Neuronal stem cell (in vitro differentiated cells): ENCODE results near the gene MAPKAP1.

Experiments used
- DNase-seq: peaks from one replicate; pipeline ENCODE4 v3.0.0-alpha.2; 2013; ENCODE audit warnings: low spot score
- H2AFZ ChIP-seq: one replicate; pipeline ENCODE4 v1.6.1; 2013; ENCODE audit warnings: mild to moderate bottlenecking, low read length, inconsistent platforms
- H2AK5ac ChIP-seq: 2 replicates; pipeline ENCODE4 v1.6.1; 2013; ENCODE audit warnings: low read depth, mild to moderate bottlenecking, inconsistent platforms, low read length, moderate library complexity, mixed read lengths
- H2BK120ac ChIP-seq: 2 replicates; pipeline ENCODE4 v1.6.1; 2013; ENCODE audit warnings: low read depth, mild to moderate bottlenecking, inconsistent platforms, low read length, moderate library complexity, mixed read lengths
- H2BK12ac ChIP-seq: one replicate; pipeline ENCODE4 v1.6.1; 2013; ENCODE audit warnings: low read length, inconsistent platforms
- H2BK15ac ChIP-seq: 2 replicates; pipeline ENCODE4 v1.6.1; 2013; ENCODE audit warnings: mild to moderate bottlenecking, low read length, inconsistent platforms, mixed read lengths
- H2BK5ac ChIP-seq: one replicate; pipeline ENCODE4 v1.6.1; 2013; ENCODE audit warnings: inconsistent platforms, mild to moderate bottlenecking, low read length, moderate library complexity
- H3K14ac ChIP-seq: one replicate; pipeline ENCODE4 v1.6.1; 2013; ENCODE audit warnings: low read length, inconsistent platforms
- H3K18ac ChIP-seq: 2 replicates; pipeline ENCODE4 v1.6.1; 2013; ENCODE audit warnings: low read length, inconsistent platforms
- H3K23ac ChIP-seq: 2 replicates; pipeline ENCODE4 v1.6.1; 2013; ENCODE audit warnings: low read depth, mild to moderate bottlenecking, mixed read lengths, low read length, inconsistent platforms; ENCODE audit not compliant: poor library complexity
- H3K27ac ChIP-seq: replicated peaks from 3 replicates; pipeline ENCODE4 v1.5.1; 2013; ENCODE audit warnings: low read length, inconsistent platforms
- H3K27me3 ChIP-seq, 3 experiments: 2 replicates each; pipeline ENCODE4 v1.6.1; 2013; ENCODE audit warnings: low read length in 3 of 3, mild to moderate bottlenecking in 2 of 3, inconsistent platforms in 1 of 3, low read depth in 1 of 3, mixed read lengths in 1 of 3, moderate library complexity in 1 of 3; ENCODE audit not compliant: control insufficient read depth in 3 of 3, insufficient read depth in 3 of 3
- H3K36me3 ChIP-seq, 2 donors: replicated peaks in 1 of 2; 2 replicates each; pipeline ENCODE4 v1.6.1; 2013; ENCODE audit warnings: low read length in 2 of 2; ENCODE audit not compliant: control insufficient read depth in 2 of 2, insufficient read depth in 2 of 2
- H3K4ac ChIP-seq: 2 replicates; pipeline ENCODE4 v1.6.1; 2013; ENCODE audit warnings: inconsistent platforms, mild to moderate bottlenecking, low read length, moderate library complexity
- H3K4me1 ChIP-seq, 2 donors: 1 replicate in 1 of 2; 2 replicates in 1 of 2; pipeline ENCODE4 v1.6.1; 2013; ENCODE audit warnings: low read length in 2 of 2, low read depth in 1 of 2; ENCODE audit not compliant: control insufficient read depth in 2 of 2, insufficient read depth in 1 of 2
- H3K4me2 ChIP-seq: one replicate; pipeline ENCODE4 v1.6.1; 2013; ENCODE audit warnings: mild to moderate bottlenecking, low read length, inconsistent platforms; ENCODE audit not compliant: insufficient read depth, poor library complexity, severe bottlenecking
- H3K4me3 ChIP-seq, 2 donors: 2 replicates each; pipeline ENCODE4 v1.5.1; 2013; ENCODE audit warnings: low read length in 2 of 2, mild to moderate bottlenecking in 2 of 2, inconsistent platforms in 1 of 2, moderate library complexity in 1 of 2
- H3K79me1 ChIP-seq: one replicate; pipeline ENCODE4 v1.6.1; 2013; ENCODE audit warnings: low read depth, mild to moderate bottlenecking, inconsistent platforms, low read length, moderate library complexity
- H3K9ac ChIP-seq: one replicate; pipeline ENCODE4 v1.6.1; 2013; ENCODE audit warnings: mild to moderate bottlenecking, low read depth, low read length, inconsistent platforms; ENCODE audit not compliant: poor library complexity
- H3K9me3 ChIP-seq, 2 donors: replicated peaks in 1 of 2; 2 replicates each; pipeline versions ENCODE3 to v1.6.1; 2013; ENCODE audit warnings: low read length in 2 of 2, mild to moderate bottlenecking in 2 of 2, inconsistent platforms in 1 of 2, low read depth in 1 of 2, mixed read lengths in 1 of 2, moderate library complexity in 1 of 2; ENCODE audit not compliant: control insufficient read depth in 2 of 2, insufficient read depth in 1 of 2
- H4K8ac ChIP-seq: one replicate; pipeline ENCODE4 v1.6.1; 2013; ENCODE audit warnings: low read depth, mild to moderate bottlenecking, inconsistent platforms, low read length, moderate library complexity
- H4K91ac ChIP-seq: one replicate; pipeline ENCODE4 v1.6.1; 2013; ENCODE audit warnings: low read length, low read depth, mild to moderate bottlenecking, inconsistent platforms; ENCODE audit not compliant: poor library complexity
- WGBS, 2 donors: extraction: QIAGEN DNeasy Blood & Tissue Kit; methylation state at CpG; one replicate each; pipeline ENCODE4 v1.1.7; 2013; ENCODE audit warnings: missing lambda C conversion rate in 2 of 2, mixed read lengths in 1 of 2; ENCODE audit not compliant: insufficient read length in 2 of 2, insufficient replicate concordance in 1 of 2; ENCODE audit errors: extremely low coverage in 2 of 2; 5-methylcytosine and 5-hydroxymethylcytosine counted together

Gene MAPKAP1

DNA sequence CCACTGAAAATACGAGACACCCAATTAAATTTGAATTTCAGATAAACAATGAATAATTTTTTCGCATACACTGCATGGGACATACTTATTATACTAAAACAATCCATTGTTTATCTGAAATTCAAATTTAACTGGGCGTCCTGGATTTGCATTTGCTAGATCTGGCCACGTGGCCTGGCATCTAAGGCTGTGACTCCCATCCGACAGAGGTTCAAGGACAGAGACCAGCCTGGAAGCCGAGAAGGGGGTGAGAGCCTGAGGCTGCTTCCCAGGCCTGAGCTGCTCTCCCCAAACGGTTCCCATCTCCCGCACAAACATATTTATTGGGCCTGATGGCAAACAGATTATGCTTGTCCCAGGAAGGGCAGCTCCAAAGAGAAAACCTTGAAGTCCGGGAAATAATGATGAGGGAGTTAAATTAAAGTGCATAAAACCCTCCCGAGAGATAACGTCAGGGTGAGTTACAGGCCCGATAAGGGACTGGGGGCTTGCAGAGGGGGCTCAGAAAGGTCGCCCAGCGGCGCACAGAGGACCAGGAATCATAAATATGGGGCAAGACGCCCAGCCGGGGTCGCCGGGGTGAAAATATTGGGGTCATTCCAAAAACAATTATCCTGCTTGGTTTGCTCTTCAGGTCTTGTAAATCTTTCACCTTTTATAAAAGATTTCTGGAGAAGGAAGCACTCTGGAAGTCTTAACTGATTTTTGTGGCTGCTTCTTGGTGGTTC, 281.7 kb downstream of the MAPKAP1 start:
- H3K4me3 ChIP-seq, result no peak overlapping the region
- no peak overlapping the region for H2BK15ac ChIP-seq
- peak overlapping the region; percentile 86 for H2AFZ ChIP-seq

DNA sequence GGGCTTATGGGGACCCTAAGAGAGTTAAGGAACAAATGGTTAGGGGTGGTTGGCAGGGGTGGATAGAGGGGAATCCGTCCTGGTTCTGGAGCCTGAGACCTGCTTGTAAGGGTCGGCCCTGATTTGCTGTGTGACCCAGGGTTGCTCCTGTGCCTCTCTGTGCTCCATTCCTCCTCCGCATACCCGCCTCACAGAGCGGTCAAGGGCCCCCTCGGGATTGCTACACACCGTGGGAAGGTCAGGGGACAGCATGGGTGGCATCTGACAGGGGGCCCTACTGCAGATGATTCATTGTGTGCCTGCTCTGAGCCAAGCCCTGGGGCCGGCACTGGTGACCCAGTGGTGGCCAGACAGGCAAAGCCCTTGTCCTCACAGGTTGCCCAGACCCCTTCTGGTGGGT, 283.0 kb downstream of the MAPKAP1 start:
- Histone ChIP-seq H2BK5ac (no peak overlapping the region), H2BK15ac (peak overlapping the region; percentile 1), H2AFZ (no peak overlapping the region), H3K36me3 (no peaks in the 10 kb centered on the region), H2BK12ac (no peak overlapping the region), H3K79me1 (no peaks in the 10 kb centered on the region), H3K4me3 (no peak overlapping the region), H4K8ac (no peak overlapping the region), H4K91ac (no peak overlapping the region), H3K27ac (no peak overlapping the region), H2AK5ac (no peak overlapping the region), H3K23ac (peak overlapping the region; percentile 18), H3K4me1 (peaks cover 0 to 3% of the 10 kb centered on the region in 2 donors), H3K4ac (no peak overlapping the region), H3K18ac (peak overlapping the region; percentile 41), H3K27me3 (no peaks in the 10 kb centered on the region), H2BK120ac (no peak overlapping the region), H3K9me3 (no peaks in the 10 kb centered on the region), H3K4me2 (no peak overlapping the region), H3K9ac (no peak overlapping the region), H3K14ac (no peak overlapping the region)
- DNase-seq, result no peak
- no CpG with 5 or more reads among the region's 8 CpGs for WGBS, 2 donors

More for the DNA sequence above, 281.7 kb downstream of the MAPKAP1 start:
- Histone ChIP-seq H2AK5ac (no peak overlapping the region), H2BK120ac (no peak overlapping the region), H3K27ac (no peak overlapping the region), H3K27me3 (no peaks in the 10 kb centered on the region), H4K91ac (no peak overlapping the region), H3K9ac (no peak overlapping the region), H3K9me3 (no peaks in the 10 kb centered on the region), H3K4me2 (no peak overlapping the region), H3K14ac (no peak overlapping the region), H2BK12ac (no peak overlapping the region), H3K79me1 (no peaks in the 10 kb centered on the region), H3K4ac (no peak overlapping the region), H3K4me1 (peaks cover 0 to 3% of the 10 kb centered on the region in 2 donors), H3K23ac (no peak overlapping the region), H3K36me3 (no peaks in the 10 kb centered on the region), H4K8ac (no peak overlapping the region), H3K18ac (no peak overlapping the region), H2BK5ac (no peak overlapping the region)
- no peak for DNase-seq
- WGBS, 2 donors, result no CpG with 5 or more reads among the region's 19 CpGs

DNA sequence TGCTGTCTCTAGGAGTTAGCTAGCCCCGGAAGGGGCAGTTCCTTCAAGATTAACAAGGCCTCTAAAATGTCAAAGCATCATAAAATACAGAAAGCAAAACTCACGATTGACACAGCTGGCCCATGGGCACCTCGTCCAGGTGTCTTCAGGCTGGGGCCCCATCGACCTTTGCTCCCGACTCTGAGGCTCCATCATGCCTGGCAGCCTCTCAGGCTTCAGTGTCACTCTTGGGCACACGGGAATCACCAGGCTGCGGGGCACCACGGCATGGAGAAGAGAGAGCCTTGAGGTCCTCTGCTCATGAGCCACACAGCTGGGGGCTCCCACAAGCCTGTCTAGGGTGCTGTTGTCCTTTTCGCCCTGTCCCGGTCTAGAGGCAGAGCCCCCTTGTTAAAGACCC, 284.2 kb downstream of the MAPKAP1 start:
- WGBS, 2 donors, result no CpG with 5 or more reads among the region's 10 CpGs
- Histone ChIP-seq H3K79me1 (no peaks in the 10 kb centered on the region), H4K91ac (no peak overlapping the region), H3K9ac (no peak overlapping the region), H3K18ac (peak overlapping the region; percentile 57), H2AFZ (no peak overlapping the region), H3K14ac (no peak overlapping the region), H3K27me3 (no peaks in the 10 kb centered on the region), H3K23ac (no peak overlapping the region), H2AK5ac (peak overlapping the region; percentile 80), H2BK15ac (peak overlapping the region; percentile 59), H4K8ac (no peak overlapping the region), H3K4ac (peak overlapping the region; percentile 54), H3K36me3 (no peaks in the 10 kb centered on the region), H3K4me1 (peaks cover 0 to 3% of the 10 kb centered on the region in 2 donors), H3K27ac (no peak overlapping the region), H3K4me2 (no peak overlapping the region), H3K9me3 (no peaks in the 10 kb centered on the region), H2BK12ac (no peak overlapping the region), H2BK5ac (peak overlapping the region; percentile 33), H2BK120ac (no peak overlapping the region), H3K4me3 (no peak overlapping the region)
- no peak for DNase-seq

DNA sequence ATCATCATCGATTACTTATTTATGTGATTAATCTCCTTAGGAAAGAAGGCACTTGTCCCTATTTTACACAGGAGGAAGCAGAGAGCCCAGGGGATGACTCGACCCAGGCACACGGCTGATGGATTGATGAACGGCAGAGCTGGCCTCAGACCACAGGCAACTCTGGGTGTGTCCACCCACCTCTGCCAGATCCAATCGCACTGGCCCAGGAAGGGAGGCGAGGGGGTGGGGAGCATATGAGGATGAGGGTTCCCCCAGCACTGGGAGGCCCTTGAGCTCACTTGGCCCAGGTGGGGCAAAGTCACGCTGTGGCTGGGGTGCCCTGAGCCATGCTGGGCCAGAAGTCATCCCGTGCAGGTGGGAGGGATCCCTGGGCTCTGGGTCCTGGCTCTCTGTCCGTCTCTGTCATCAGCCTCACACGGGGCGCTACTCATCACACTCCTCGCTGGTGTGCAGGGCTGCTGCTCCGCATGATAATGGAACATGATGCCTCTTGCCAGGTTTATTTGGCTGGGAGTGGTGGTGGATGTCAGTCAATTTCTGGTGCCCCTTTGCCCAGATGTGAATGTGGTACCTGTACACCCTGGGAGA, 285.3 kb downstream of the MAPKAP1 start:
- Histone ChIP-seq H3K23ac (no peak overlapping the region), H3K18ac (peak overlapping the region; percentile 76), H3K27me3 (no peaks in the 10 kb centered on the region), H4K8ac (peak overlapping the region; percentile 66), H3K4me1 (no peaks in the 10 kb centered on the region), H3K36me3 (no peaks in the 10 kb centered on the region), H3K9me3 (no peaks in the 10 kb centered on the region), H2AK5ac (peak overlapping the region; percentile 25), H2BK5ac (no peak overlapping the region), H4K91ac (no peak overlapping the region), H3K27ac (no peak overlapping the region), H3K9ac (no peak overlapping the region), H3K79me1 (no peaks in the 10 kb centered on the region), H3K14ac (no peak overlapping the region), H3K4ac (no peak overlapping the region), H2AFZ (no peak overlapping the region), H3K4me3 (no peak overlapping the region), H2BK15ac (no peak overlapping the region), H2BK12ac (no peak overlapping the region), H3K4me2 (no peak overlapping the region), H2BK120ac (peak overlapping the region; percentile 13)
- no CpG with 5 or more reads among the region's 13 CpGs for WGBS, 2 donors
- DNase-seq, result no peak
